Ishikawa (cell line): ENCODE measurements around the gene WAC.

Experiments used
- CEBPB ChIP-seq: IDR thresholded peaks from 2 replicates; pipeline ENCODE4 v1.6.1; 2012
- CREB1 ChIP-seq: IDR thresholded peaks from 2 replicates; pipeline ENCODE4 v1.6.1; 2012; ENCODE audit warnings: low read depth
- EGR1 ChIP-seq: IDR thresholded peaks from 2 replicates; pipeline ENCODE4 v1.6.1; 2012
- EP300 ChIP-seq: IDR thresholded peaks from 2 replicates; pipeline ENCODE4 v1.6.1; 2012; ENCODE audit warnings: borderline replicate concordance
- FOXM1 ChIP-seq: IDR thresholded peaks from 2 replicates; pipeline ENCODE4 v1.6.1; 2012; ENCODE audit warnings: low read depth, borderline replicate concordance
- MAX ChIP-seq: IDR thresholded peaks from 2 replicates; pipeline ENCODE4 v1.6.1; 2012
- NFIC ChIP-seq: IDR thresholded peaks from 2 replicates; pipeline ENCODE4 v1.6.1; 2012
- RAD21 ChIP-seq: IDR thresholded peaks from 2 replicates; pipeline ENCODE4 v1.6.1; 2012; ENCODE audit warnings: low read depth
- TAF1 ChIP-seq: IDR thresholded peaks from 2 replicates; pipeline ENCODE4 v1.6.1; 2012; ENCODE audit warnings: low read depth, mild to moderate bottlenecking
- TCF12 ChIP-seq: IDR thresholded peaks from 2 replicates; pipeline ENCODE4 v1.6.1; 2012; ENCODE audit warnings: low read depth
- TEAD4 ChIP-seq: IDR thresholded peaks from 2 replicates; pipeline ENCODE4 v1.6.1; 2012
- YY1 ChIP-seq: IDR thresholded peaks from 2 replicates; pipeline ENCODE4 v1.6.1; 2012; ENCODE audit warnings: low read depth
- ZBTB7A ChIP-seq: IDR thresholded peaks from 2 replicates; pipeline ENCODE4 v1.6.1; 2012; ENCODE audit warnings: low read depth
- TF ChIP-seq, protein P1 (sequence below): IDR thresholded peaks from 2 replicates; pipeline ENCODE4 v1.6.1; 2012
- TF ChIP-seq, protein P2 (sequence below): IDR thresholded peaks from 2 replicates; pipeline ENCODE4 v1.6.1; 2012; ENCODE audit warnings: low read depth, mild to moderate bottlenecking

Gene WAC

DNA sequence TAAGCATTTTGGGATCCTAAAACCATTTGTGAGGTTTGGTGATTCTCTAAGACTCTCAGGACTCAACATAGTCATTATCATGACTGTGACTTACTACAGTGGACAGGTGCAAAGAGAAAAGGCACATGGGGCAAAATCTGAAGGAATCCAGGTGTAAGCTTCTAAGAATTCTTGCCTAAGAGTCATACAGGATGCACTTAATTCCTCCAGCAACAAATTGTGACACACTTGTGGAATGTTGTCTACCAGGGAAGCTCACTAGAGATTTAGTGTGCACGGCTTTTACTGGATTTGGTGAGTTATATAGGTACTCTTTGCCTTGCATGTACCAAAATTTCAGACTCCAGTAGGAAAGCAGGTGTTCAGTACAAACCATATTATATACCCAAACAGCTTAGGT, 47.9 kb downstream of the WAC start:
- no peak for TF ChIP-seq TCF12
- no peak for TF ChIP-seq CEBPB

DNA sequence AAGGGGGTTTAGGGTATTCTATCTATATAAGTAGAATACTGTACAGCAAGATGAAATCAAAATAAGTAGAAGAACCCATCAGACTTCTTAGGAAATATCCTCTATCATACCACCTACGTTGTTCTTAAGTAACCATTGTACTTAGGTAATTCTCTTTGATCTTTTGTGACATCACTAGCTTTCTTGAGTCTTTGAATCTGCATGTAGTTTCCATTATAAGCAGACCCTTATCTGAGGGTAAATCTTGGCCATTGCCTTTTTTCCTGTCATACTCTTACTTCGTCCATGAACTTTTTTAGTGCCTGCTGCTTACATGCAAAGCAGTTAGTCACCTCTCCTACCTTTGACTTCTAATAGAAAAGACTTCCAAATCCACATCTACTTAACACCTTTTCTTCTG, 49.0 kb downstream of the WAC start:
- no peak for TF ChIP-seq EGR1
- TF ChIP-seq, protein P1, sequence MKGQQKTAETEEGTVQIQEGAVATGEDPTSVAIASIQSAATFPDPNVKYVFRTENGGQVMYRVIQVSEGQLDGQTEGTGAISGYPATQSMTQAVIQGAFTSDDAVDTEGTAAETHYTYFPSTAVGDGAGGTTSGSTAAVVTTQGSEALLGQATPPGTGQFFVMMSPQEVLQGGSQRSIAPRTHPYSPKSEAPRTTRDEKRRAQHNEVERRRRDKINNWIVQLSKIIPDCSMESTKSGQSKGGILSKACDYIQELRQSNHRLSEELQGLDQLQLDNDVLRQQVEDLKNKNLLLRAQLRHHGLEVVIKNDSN: no peak
- no peak for TF ChIP-seq RAD21
- TF ChIP-seq YY1: no peak
- no peak for TF ChIP-seq MAX
- no peak for TF ChIP-seq CEBPB
- TF ChIP-seq, protein P2, sequence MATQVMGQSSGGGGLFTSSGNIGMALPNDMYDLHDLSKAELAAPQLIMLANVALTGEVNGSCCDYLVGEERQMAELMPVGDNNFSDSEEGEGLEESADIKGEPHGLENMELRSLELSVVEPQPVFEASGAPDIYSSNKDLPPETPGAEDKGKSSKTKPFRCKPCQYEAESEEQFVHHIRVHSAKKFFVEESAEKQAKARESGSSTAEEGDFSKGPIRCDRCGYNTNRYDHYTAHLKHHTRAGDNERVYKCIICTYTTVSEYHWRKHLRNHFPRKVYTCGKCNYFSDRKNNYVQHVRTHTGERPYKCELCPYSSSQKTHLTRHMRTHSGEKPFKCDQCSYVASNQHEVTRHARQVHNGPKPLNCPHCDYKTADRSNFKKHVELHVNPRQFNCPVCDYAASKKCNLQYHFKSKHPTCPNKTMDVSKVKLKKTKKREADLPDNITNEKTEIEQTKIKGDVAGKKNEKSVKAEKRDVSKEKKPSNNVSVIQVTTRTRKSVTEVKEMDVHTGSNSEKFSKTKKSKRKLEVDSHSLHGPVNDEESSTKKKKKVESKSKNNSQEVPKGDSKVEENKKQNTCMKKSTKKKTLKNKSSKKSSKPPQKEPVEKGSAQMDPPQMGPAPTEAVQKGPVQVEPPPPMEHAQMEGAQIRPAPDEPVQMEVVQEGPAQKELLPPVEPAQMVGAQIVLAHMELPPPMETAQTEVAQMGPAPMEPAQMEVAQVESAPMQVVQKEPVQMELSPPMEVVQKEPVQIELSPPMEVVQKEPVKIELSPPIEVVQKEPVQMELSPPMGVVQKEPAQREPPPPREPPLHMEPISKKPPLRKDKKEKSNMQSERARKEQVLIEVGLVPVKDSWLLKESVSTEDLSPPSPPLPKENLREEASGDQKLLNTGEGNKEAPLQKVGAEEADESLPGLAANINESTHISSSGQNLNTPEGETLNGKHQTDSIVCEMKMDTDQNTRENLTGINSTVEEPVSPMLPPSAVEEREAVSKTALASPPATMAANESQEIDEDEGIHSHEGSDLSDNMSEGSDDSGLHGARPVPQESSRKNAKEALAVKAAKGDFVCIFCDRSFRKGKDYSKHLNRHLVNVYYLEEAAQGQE: no peak
- no peak for TF ChIP-seq EP300
- TF ChIP-seq ZBTB7A: no peak
- TF ChIP-seq TCF12: no peak
- no peak for TF ChIP-seq TEAD4
- TF ChIP-seq FOXM1: no peak
- TF ChIP-seq CREB1: no peak
- no peak for TF ChIP-seq TAF1
- TF ChIP-seq NFIC: no peak

- no peak for TF ChIP-seq YY1
- TF ChIP-seq, protein P1: no peak
- TF ChIP-seq TAF1: no peak
- no peak for TF ChIP-seq TEAD4
- no peak for TF ChIP-seq EP300
- TF ChIP-seq RAD21: no peak
- TF ChIP-seq NFIC: no peak
- TF ChIP-seq MAX: no peak
- no peak for TF ChIP-seq ZBTB7A
- TF ChIP-seq, protein P2: no peak
- TF ChIP-seq TCF12: no peak
- TF ChIP-seq CEBPB: no peak
- TF ChIP-seq EGR1: no peak
- TF ChIP-seq FOXM1: no peak
- no peak for TF ChIP-seq CREB1
Observed at GRCh38 chr10:28585076-28585475, 52.2 kb downstream of the WAC start.

GRCh38 chr10:28586176-28586575, 53.3 kb downstream of the WAC start:
- TF ChIP-seq, protein P1: no peak
- TF ChIP-seq TEAD4 (no peak), EP300 (no peak), CEBPB (no peak), YY1 (no peak), FOXM1 (no peak), ZBTB7A (no peak), TCF12 (no peak), NFIC (no peak), RAD21 (no peak), CREB1 (no peak), EGR1 (no peak), TAF1 (no peak), MAX (no peak)
- TF ChIP-seq, protein P2: no peak
